ENCODE measurements around the gene FBXO41.
A peak's percentile ranks its signal among the peaks of the same experiment; 100 is the strongest.

FBXO41 gene

GRCh38 chr2:73225513-73226360 is 58.5 kb downstream of the FBXO41 start:
- no peak overlapping the region for H3K4me3 ChIP-seq (replicated peaks; ENCODE audit: low read depth, low read length)
- TF ChIP-seq CTCF (IDR thresholded peaks at IDR 0.05; ENCODE audit: low read length, missing control alignments), result no peak
- DNase-seq (ENCODE audit: low read depth), result no peak

GRCh38 chr2:73223821-73224220 is 60.5 kb downstream of the FBXO41 start:
- no peak overlapping the region for H3K4me3 ChIP-seq (replicated peaks; ENCODE audit: low read depth, low read length)
- TF ChIP-seq CTCF (IDR thresholded peaks at IDR 0.05; ENCODE audit: low read length, missing control alignments), result no peak
- no peak for DNase-seq (ENCODE audit: low read depth)

GRCh38 chr2:73218298-73218697 is 66.0 kb downstream of the FBXO41 start:
- no peak for TF ChIP-seq CTCF (IDR thresholded peaks at IDR 0.05; ENCODE audit: low read length, missing control alignments)
- H3K4me3 ChIP-seq (replicated peaks; ENCODE audit: low read depth, low read length), result no peak overlapping the region
- DNase-seq (ENCODE audit: low read depth), result peak; percentile 41

GRCh38 chr2:73217826-73218225 is 66.5 kb downstream of the FBXO41 start:
- no peak overlapping the region for H3K4me3 ChIP-seq (replicated peaks; ENCODE audit: low read depth, low read length)
- no peak for DNase-seq (ENCODE audit: low read depth)
- no peak for TF ChIP-seq CTCF (IDR thresholded peaks at IDR 0.05; ENCODE audit: low read length, missing control alignments)

- no peak for DNase-seq (ENCODE audit: low read depth)
- TF ChIP-seq CTCF (IDR thresholded peaks at IDR 0.05; ENCODE audit: low read length, missing control alignments), result no peak
- no peak overlapping the region for H3K4me3 ChIP-seq (replicated peaks; ENCODE audit: low read depth, low read length)
Observed at GRCh38 chr2:73217160-73217559, 67.1 kb downstream of the FBXO41 start.

GRCh38 chr2:73215254-73215653 is 69.0 kb downstream of the FBXO41 start:
- peak overlapping the region; percentile 77 for H3K4me3 ChIP-seq (replicated peaks; ENCODE audit: low read depth, low read length)
- DNase-seq (ENCODE audit: low read depth), result no peak
- TF ChIP-seq CTCF (IDR thresholded peaks at IDR 0.05; ENCODE audit: low read length, missing control alignments), result no peak
